ENCODE results near the gene MSMO1. TPM values are rescaled to one million over a fixed set of nuclear protein-coding genes. Genes with fewer than 3 reads are reported as not detected.

MSMO1 gene
- total RNA-seq, 1 donor from 2014 or later: 7.3 TPM

GRCh38 chr4:165324918-165325304 is 2.6 kb upstream of the MSMO1 start:
- Histone ChIP-seq H3K27me3 (ENCODE audit: low read depth) (no peaks in the 10 kb centered on the region), H3K9me3 (replicated peaks) (no peaks in the 10 kb centered on the region), H3K4me1 (peaks cover 23% of the 10 kb centered on the region), H3K4me3 (no peak overlapping the region), H3K36me3 (no peaks in the 10 kb centered on the region), H3K27ac (replicated peaks) (no peak overlapping the region)
- intact Hi-C loops (cut with micrococcal nuclease): loop anchor here (10.0 kb wide), 1 partner anchor 120 kb away; the partner anchor contains the start of gene KLHL2
- TF ChIP-seq CTCF (IDR thresholded peaks at IDR 0.05; ENCODE audit: borderline replicate concordance): no peak
- no peak for DNase-seq

GRCh38 chr4:165325732-165326512 is 1.5 kb upstream of the MSMO1 start:
- Histone ChIP-seq H3K4me3 (peak overlapping the region; percentile 83), H3K27ac (replicated peaks) (no peak overlapping the region)

GRCh38 chr4:165326831-165327210 is 648 bp upstream of the MSMO1 start:
- Histone ChIP-seq H3K27me3 (ENCODE audit: low read depth) (no peaks in the 10 kb centered on the region), H3K36me3 (no peaks in the 10 kb centered on the region), H3K4me1 (peaks cover 23% of the 10 kb centered on the region), H3K27ac (replicated peaks) (peak overlapping the region; percentile 81), H3K4me3 (peak overlapping the region; percentile 83), H3K9me3 (replicated peaks) (no peaks in the 10 kb centered on the region)
- intact Hi-C loops (cut with micrococcal nuclease): loop anchor here (10.0 kb wide), 1 partner anchor 122 kb away; the partner anchor contains the start of gene KLHL2
- no peak for DNase-seq
- TF ChIP-seq CTCF (IDR thresholded peaks at IDR 0.05; ENCODE audit: borderline replicate concordance): no peak

More at GRCh38 chr4:165325732-165326512, 1.5 kb upstream of the MSMO1 start:
- H3K27me3 ChIP-seq (ENCODE audit: low read depth): no peaks in the 10 kb centered on the region
- TF ChIP-seq CTCF (IDR thresholded peaks at IDR 0.05; ENCODE audit: borderline replicate concordance): no peak
- no peaks in the 10 kb centered on the region for H3K36me3 ChIP-seq
- no peak for DNase-seq
- H3K9me3 ChIP-seq (replicated peaks): no peaks in the 10 kb centered on the region
- intact Hi-C loops (cut with micrococcal nuclease): loop anchor here (10.0 kb wide), 1 partner anchor 121 kb away; the partner anchor contains the start of gene KLHL2
- H3K4me1 ChIP-seq: peaks cover 23% of the 10 kb centered on the region

- intact Hi-C loops (cut with micrococcal nuclease): loop anchor here (10.0 kb wide), 1 partner anchor 123 kb away; the partner anchor contains the start of gene KLHL2
- H3K9me3 ChIP-seq (replicated peaks): no peaks in the 10 kb centered on the region
Measured at GRCh38 chr4:165328101-165328425, 594 bp downstream of the MSMO1 start.

GRCh38 chr4:165328708-165329107 is 1.2 kb downstream of the MSMO1 start:
- H3K27me3 ChIP-seq (ENCODE audit: low read depth): no peaks in the 10 kb centered on the region
- H3K9me3 ChIP-seq (replicated peaks): no peaks in the 10 kb centered on the region
- DNase-seq: no peak
- H3K4me1 ChIP-seq: peaks cover 23% of the 10 kb centered on the region
- no peaks in the 10 kb centered on the region for H3K36me3 ChIP-seq
- intact Hi-C loops (cut with micrococcal nuclease): loop anchor here (10.0 kb wide), 1 partner anchor 124 kb away; the partner anchor contains the start of gene KLHL2
- peak overlapping the region; percentile 83 for H3K4me3 ChIP-seq
- H3K27ac ChIP-seq (replicated peaks): no peak overlapping the region
- TF ChIP-seq CTCF (IDR thresholded peaks at IDR 0.05; ENCODE audit: borderline replicate concordance): no peak

More at GRCh38 chr4:165328101-165328425, 594 bp downstream of the MSMO1 start:
- peaks cover 23% of the 10 kb centered on the region for H3K4me1 ChIP-seq
- TF ChIP-seq CTCF (IDR thresholded peaks at IDR 0.05; ENCODE audit: borderline replicate concordance): no peak
- H3K27ac ChIP-seq (replicated peaks): peak overlapping the region; percentile 67
- DNase-seq: no peak
- H3K4me3 ChIP-seq: peak overlapping the region; percentile 83
- no peaks in the 10 kb centered on the region for H3K36me3 ChIP-seq
- H3K27me3 ChIP-seq (ENCODE audit: low read depth): no peaks in the 10 kb centered on the region

Measured in left ventricle myocardium inferior (tissue), 1 donor.